VCaP (cell line): Measurements from ENCODE around the gene YJU2.

Source experiments
- H3K27ac ChIP-seq: fragments of 450-650 bp; 2 replicates; pipeline ENCODE4 v1.5.1; 2017
- CTCF ChIP-seq: fragments of 450-650 bp; conservative IDR thresholded peaks from 2 replicates; pipeline ENCODE4 v1.5.1; 2017; ENCODE audit warnings: mild to moderate bottlenecking, moderate library complexity

YJU2 gene

GRCh38 chr19:4301590-4302242, 54.8 kb downstream of the YJU2 start:
- no peak overlapping the region for H3K27ac ChIP-seq
- TF ChIP-seq CTCF, result no peak

GRCh38 chr19:4302243-4302640, 55.4 kb downstream of the YJU2 start, which contains the start of gene TMIGD2:
TMIGD2 (minus strand) TSS chr19:4302389; CDS start chr19:4302385, 4 bp downstream.
- no peak within 1 kb of the TSS for H3K27ac ChIP-seq
- no peak for TF ChIP-seq CTCF

- H3K27ac ChIP-seq, result no peak overlapping the region
- TF ChIP-seq CTCF, result no peak
These were observed 57.1 kb downstream of the YJU2 start for GRCh38 chr19:4303819-4304537.

- no peak within 1 kb of the TSS; the same call in 1 of the 2 replicates for H3K27ac ChIP-seq
- no peak for TF ChIP-seq CTCF
These were observed 57.8 kb downstream of the YJU2 start, which contains the start of gene FSD1 for GRCh38 chr19:4304538-4305256. FSD1 (plus strand) TSS chr19:4304598; CDS start chr19:4304747, 149 bp downstream.

GRCh38 chr19:4305257-4305612, 58.4 kb downstream of the YJU2 start:
- no peak overlapping the region for H3K27ac ChIP-seq
- no peak for TF ChIP-seq CTCF

GRCh38 chr19:4305659-4306058, 58.8 kb downstream of the YJU2 start:
- TF ChIP-seq CTCF, result no peak
- no peak overlapping the region for H3K27ac ChIP-seq
